GM19455 (cell line): Measurements from ENCODE around the gene PID1.

Experiments
- ATAC-seq: cut with Tn5 transposase; IDR thresholded peaks from one replicate; pipeline ENCODE4 v1.9.1; 2021; ENCODE audit not compliant: unreplicated experiment

The PID1 gene

DNA sequence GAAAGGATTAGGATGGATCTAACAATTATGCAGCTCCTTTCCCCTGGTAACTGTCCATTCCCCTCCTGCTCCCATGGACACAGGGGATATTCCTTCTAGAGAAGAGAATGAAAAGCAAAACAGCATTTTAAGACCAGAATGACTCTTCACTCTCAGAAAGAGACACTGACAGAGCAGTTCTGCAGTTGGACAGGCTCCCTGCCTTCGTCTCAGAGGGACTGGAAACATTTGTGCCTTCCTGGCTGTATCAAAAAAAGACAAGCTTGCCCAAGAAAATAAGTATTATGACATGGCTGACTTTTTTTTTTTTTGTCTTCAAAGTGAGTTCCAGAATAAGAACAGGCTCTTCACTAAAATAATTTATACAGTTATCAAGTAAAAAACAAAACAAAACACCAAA is 9.5 kb downstream of the PID1 start:
- ATAC-seq, result no peak

GRCh38 chr2:229261076-229261475 is 10.0 kb downstream of the PID1 start:
- ATAC-seq, result no peak

DNA sequence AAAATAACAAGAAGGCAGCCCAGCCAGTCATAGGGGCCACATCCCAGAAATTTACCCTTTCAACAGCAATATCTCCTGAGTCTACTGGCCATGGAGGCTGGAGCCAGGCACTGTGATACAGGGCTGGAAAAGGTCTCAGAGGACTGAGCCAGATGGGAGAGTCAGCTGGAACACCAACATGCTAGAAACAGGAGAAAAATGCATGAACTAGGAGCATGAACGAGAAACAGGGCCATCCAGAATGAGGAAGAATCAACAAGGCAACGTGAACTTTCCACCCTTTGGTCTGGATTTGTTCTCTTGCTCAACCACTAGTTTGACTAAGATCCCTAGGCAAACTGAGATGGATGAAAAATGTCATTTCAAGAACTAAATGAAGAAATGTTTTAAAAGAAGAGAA is 13.1 kb downstream of the PID1 start:
- ATAC-seq, result no peak

DNA sequence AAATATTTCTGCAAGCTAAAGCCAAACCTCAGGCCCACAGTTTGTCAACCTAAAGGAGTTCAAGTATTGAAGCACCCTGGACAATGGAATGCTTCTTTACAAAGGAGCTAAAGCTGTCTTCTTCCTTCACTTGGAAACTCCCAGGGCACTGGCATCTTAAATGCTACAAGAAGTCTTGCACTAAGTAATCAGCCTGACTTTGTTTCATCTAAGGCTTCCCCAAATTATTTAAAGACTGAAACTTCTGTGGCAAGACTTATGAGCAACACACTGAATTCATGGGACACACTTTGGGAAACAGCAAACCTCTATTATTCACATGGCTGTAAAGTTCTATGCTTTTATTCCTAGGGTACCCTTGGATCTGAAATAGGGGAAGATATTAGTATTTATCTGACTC is 14.7 kb downstream of the PID1 start:
- no peak for ATAC-seq

DNA sequence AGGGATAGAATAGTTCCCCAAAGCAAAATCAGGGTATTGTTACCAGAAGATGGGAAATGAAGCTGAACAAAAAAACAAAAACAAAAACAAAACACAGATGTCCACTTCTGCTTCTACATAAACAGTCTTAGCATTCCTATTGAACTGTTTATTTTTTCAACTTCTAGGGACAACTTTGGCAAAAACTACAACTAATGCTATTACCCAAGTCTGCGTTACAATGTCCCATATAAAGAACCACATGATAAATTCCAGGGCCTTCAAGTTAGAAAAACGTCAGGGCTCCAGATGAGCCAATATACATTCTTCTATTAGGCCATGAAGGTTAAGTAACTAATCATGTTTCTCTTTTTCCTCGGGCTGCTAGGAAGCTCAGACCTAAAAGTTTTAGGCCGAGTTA is 16.9 kb downstream of the PID1 start:
- no peak for ATAC-seq

DNA sequence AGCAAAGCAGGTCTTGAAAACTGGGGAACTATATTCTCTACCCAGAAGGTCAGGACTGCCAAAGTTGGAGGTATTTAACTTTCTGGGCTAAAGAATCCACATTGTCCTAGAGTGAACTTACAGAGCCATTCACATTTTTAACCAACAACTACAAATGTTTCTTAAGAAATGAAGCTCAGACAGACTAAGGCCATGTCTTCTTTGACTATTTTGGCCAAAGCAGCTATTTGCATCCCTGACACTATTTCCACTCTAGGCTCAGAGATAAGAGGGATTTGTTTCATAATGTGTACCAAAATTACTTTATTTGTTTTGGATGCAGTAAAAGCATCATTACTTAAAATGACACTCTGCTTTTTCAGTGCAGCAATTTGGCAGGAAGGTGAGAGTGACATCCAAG is 18.1 kb downstream of the PID1 start:
- no peak for ATAC-seq

GRCh38 chr2:229252280-229252679 is 18.8 kb downstream of the PID1 start:
- no peak for ATAC-seq

DNA sequence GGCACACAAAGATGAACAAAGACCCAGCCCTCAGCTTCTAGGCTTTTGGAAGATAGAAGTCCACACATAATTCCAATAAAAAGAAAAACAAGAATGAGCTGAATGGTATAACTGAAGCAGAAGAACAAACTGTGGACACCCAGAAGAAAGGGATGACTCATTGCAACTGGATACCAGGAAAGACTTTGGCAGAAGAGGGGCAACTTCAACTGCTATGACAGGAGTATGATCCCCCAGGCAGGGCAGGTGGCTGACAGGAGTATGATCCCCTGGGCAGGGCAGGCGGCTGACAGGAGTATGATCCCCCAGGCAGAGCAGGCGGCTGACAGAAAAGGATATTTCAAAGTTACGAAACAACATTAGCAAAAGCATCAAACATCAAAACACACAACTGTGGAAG is 21.6 kb downstream of the PID1 start:
- no peak for ATAC-seq

GRCh38 chr2:229246334-229246733 is 24.8 kb downstream of the PID1 start:
- ATAC-seq, result no peak

- no peak for ATAC-seq
These were observed 26.1 kb downstream of the PID1 start for GRCh38 chr2:229244975-229245374.

GRCh38 chr2:229243890-229244560 is 27.1 kb downstream of the PID1 start:
- ATAC-seq, result no peak

DNA sequence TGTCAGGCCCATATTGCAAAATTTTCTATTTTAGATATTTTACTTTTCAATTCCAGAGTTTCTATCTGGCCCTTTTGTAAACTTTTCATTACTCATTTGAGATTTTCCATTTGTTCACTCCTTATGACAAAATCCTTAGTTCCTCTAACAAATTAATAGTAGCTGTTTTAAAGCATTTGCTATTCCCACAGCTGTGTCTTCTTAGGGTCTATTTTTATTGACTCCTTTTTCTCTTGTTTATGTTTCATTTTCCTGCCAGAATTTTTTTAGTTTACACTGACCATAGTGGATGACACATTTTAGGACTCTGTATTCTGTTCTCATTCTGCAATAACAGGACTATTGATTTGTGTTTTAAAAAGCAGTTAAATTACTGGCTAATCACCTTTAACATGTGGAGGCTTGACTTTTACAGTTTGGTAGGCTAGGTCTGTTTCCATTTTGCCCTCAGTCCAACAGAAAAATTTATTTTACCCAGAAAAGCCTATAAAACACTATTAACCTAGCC is 30.0 kb downstream of the PID1 start:
- ATAC-seq, result no peak

DNA sequence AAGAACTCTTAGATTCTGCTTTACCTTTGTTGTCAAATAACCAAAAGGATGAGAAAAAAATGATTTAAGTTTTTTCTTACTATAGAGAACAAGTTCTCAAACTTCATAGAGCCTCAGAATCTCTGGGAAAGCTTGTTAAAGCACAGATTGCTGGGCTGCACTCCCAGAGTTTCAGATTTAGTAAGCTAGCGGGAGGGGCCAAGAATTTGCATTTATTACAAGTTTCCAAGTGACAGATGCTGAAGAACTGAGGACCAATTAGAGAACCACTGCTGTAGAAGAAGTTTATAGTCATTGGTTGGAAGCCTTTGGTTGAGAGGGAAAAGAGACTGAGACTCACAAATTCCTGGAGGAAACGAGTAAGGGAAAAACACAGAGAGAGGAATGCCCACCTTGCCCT is 32.1 kb downstream of the PID1 start:
- ATAC-seq, result no peak

DNA sequence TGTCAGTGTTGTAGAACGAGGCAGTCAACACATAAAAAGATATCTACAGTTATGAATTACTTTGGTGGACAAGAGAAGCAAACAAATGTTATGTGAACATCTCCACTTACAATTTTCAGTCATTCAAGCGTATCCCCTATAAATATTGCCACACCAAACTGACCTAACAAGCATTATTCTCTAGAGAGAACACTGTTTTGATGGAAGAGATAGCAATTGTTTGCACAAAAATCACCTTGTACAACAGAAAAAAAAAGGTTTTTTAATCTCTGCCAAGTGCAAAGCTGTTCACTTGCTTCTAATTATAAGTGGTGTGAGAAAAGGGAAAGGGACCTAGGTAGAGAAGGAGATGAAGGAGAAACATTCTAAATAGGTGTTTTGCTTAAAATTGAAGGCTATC is 33.8 kb downstream of the PID1 start:
- ATAC-seq, result no peak

DNA sequence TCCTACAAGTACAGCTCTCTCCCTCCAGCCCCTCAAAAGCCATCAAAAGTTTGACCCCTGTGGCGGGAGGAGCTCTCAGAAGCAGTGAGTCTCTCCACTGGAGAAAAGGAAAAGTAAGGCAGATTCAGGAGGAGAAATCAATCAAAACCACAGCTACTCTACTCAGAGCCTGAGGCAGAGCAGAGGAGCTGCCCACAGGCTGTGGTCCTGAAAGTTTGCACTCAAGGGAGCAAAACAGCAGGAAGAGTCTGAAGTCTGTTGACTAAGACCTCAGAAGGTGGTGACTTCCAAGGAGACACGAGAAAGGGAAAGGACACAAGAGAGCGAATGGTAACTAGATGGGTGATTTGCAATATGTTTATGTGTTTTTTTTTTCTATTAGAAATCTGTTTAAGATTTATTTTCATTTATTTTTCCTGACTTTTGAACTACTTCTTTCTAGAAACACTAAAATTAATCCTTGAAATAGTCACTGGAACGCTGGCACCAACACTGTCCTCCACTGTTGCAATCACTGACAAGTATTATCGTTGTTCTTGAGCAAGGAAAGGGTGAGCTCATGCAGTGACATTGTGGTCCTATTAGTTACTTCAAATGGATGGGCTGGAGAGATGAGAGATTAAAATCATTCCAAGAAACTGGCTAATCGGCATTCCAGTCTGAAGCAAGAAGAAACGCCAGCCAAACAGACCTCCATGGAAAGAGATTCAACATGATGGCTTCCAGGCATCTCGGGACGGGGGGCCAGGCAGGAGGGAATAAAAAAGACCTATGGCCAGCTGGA is 35.8 kb downstream of the PID1 start:
- ATAC-seq, result no peak

DNA sequence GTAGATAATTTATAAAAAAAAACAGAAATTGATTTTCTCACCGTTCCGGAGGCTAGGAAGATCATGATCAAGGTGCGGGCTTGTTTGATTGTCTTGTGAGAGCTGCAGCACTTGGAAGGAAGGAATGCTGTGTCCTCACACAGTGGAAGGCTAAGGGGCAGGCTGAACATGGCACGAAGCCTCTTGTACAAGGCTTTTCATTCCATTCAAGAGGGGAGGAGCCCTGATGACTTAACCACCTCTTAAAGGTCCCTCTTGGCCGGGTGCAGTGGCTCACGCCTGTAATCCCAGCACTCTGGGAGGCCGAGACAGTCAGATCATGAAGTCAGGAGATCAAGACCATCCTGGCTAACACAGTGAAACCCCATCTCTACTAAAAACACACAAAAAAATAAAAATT is 39.2 kb downstream of the PID1 start:
- ATAC-seq, result no peak

- no peak for ATAC-seq
These were observed 39.7 kb downstream of the PID1 start for GRCh38 chr2:229231328-229231868.

DNA sequence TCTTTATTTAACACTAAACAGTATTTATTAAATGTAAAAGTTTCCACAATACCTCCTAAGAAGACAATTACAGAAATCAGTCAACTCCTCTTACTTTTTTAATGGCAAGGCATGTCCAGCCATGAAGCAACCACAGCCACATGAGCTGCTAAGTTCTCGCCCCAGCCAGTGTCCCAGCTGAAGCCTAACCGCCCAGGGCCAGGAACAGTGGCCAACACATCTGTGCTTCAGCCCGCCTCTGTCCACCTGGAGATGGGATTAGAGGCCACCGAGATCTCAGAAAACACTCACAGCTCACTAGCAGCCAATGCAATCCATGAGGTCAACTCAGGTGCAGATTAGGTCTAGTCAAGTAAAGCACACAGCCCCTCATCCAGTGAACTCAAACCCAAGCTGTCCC is 40.2 kb downstream of the PID1 start:
- ATAC-seq, result no peak

DNA sequence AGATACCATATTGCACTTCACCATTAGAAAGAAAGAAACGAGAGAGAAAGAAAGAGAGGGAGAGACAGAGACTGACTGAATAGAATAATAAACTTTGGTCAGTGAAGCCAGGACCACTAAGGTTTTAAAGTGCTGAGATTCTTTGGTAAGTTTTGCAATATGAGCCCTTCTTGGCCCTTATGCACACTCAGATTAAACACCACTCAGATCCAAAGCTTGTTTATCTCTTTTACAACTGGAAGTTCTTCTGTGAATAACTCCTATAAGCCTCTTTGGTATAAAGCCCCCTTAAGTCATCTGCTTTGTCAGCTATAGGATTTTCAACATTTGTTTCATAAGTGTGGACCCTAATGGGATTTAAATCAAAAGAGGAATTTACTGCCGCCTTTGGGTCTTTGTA is 40.8 kb downstream of the PID1 start:
- no peak for ATAC-seq

GRCh38 chr2:229226382-229226781 is 44.7 kb downstream of the PID1 start:
- no peak for ATAC-seq

GRCh38 chr2:229223107-229223506 is 48.0 kb downstream of the PID1 start:
- ATAC-seq, result no peak

GRCh38 chr2:229221641-229222040 is 49.4 kb downstream of the PID1 start:
- no peak for ATAC-seq
